ENCODE measurements around the gene CDS2.

- TF ChIP-seq CTCF (IDR thresholded peaks at IDR 0.05) (no peak), POLR2A (IDR thresholded peaks at IDR 0.05) (no peak), POLR2AphosphoS5 (IDR thresholded peaks at IDR 0.05) (no peak), EP300 (IDR thresholded peaks at IDR 0.05; ENCODE audit: low read depth) (no peak)
Measured at GRCh38 chr20:5173751-5174150, 46.9 kb downstream of the CDS2 start.
